Measurements from ENCODE around the gene ACSS1.

The ACSS1 gene

GRCh38 chr20:25050501-25051350 lies 7.2 kb downstream of the ACSS1 start:
- TF ChIP-seq CTCF (IDR thresholded peaks at IDR 0.05; ENCODE audit: low read depth, low read length) = no peak
- no peak overlapping the region for H3K4me3 ChIP-seq (replicated peaks in 1 of 2; ENCODE audit: low read depth in 2 of 2, low read length in 2 of 2)
- DNase-seq (ENCODE audit: low read depth in 2 of 2) = no peak

GRCh38 chr20:25050082-25050481 lies 7.9 kb downstream of the ACSS1 start:
- no peak for DNase-seq (ENCODE audit: low read depth in 2 of 2)
- H3K4me3 ChIP-seq (replicated peaks in 1 of 2; ENCODE audit: low read depth in 2 of 2, low read length in 2 of 2) = no peak overlapping the region
- TF ChIP-seq CTCF (IDR thresholded peaks at IDR 0.05; ENCODE audit: low read depth, low read length) = no peak

GRCh38 chr20:25049261-25050060 lies 8.5 kb downstream of the ACSS1 start:
- no peak for TF ChIP-seq CTCF (IDR thresholded peaks at IDR 0.05; ENCODE audit: low read depth, low read length)
- DNase-seq (ENCODE audit: low read depth in 2 of 2) = no peak
- H3K4me3 ChIP-seq (replicated peaks in 1 of 2; ENCODE audit: low read depth in 2 of 2, low read length in 2 of 2) = no peak overlapping the region

GRCh38 chr20:25048519-25048952 lies 9.4 kb downstream of the ACSS1 start:
- H3K4me3 ChIP-seq (replicated peaks in 1 of 2; ENCODE audit: low read depth in 2 of 2, low read length in 2 of 2) = no peak overlapping the region
- DNase-seq (ENCODE audit: low read depth in 2 of 2) = no peak
- TF ChIP-seq CTCF (IDR thresholded peaks at IDR 0.05; ENCODE audit: low read depth, low read length) = no peak

- TF ChIP-seq CTCF (IDR thresholded peaks at IDR 0.05; ENCODE audit: low read depth, low read length) = no peak
- H3K4me3 ChIP-seq (replicated peaks in 1 of 2; ENCODE audit: low read depth in 2 of 2, low read length in 2 of 2) = no peak overlapping the region
- no peak for DNase-seq (ENCODE audit: low read depth in 2 of 2)
Observed at GRCh38 chr20:25047766-25048165, 10.2 kb downstream of the ACSS1 start.

- no peak for TF ChIP-seq CTCF (IDR thresholded peaks at IDR 0.05; ENCODE audit: low read depth, low read length)
- H3K4me3 ChIP-seq (replicated peaks in 1 of 2; ENCODE audit: low read depth in 2 of 2, low read length in 2 of 2) = no peak overlapping the region
- DNase-seq (ENCODE audit: low read depth in 2 of 2) = no peak
Observed at GRCh38 chr20:25046736-25047666, 10.9 kb downstream of the ACSS1 start.

Data from cardiac fibroblast (primary cell).